BJ (cell line): ENCODE measurements around the gene OBSL1. TPM values are rescaled to one million over a fixed set of nuclear protein-coding genes. Genes with fewer than 3 reads are reported as not detected.

ENCODE experiments used
- CTCF ChIA-PET: fragments of 350-600 bp; formaldehyde crosslinking; extraction: SDS; loops from one replicate; lab custom pipeline; 2021; ENCODE audit warnings: antibody characterized with exemption, inconsistent platforms; lab: Yijun Ruan, JAX
- POLR2A ChIA-PET: fragments of 300-600 bp; sonication (Branson Sonifier 250); formaldehyde crosslinking; extraction: SDS; loops from one replicate; lab custom pipeline; 2021; ENCODE audit warnings: antibody characterized with exemption; lab: Charles Lee
- DNase-seq: peaks from one replicate; pipeline ENCODE4 v3.0.0-alpha.2; 2011; ENCODE audit warnings: low read depth
- H3K27me3 ChIP-seq: 2 replicates; pipeline ENCODE4 v1.6.0; 2011; ENCODE audit warnings: low read length; ENCODE audit not compliant: control insufficient read depth, insufficient read depth
- H3K36me3 ChIP-seq: 2 replicates; pipeline ENCODE4 v1.5.1; 2011; ENCODE audit warnings: low read length; ENCODE audit not compliant: control insufficient read depth, insufficient read depth
- H3K4me3 ChIP-seq: 2 replicates; pipeline ENCODE4 v1.5.1; 2011; ENCODE audit warnings: low read depth, mild to moderate bottlenecking, control low read depth, low read length
- polyA plus RNA-seq: library from polyadenylated mRNA; depleted of rRNA; stranded (reverse); fragments of >200 nt; gene quantifications from 2 replicates; pipeline ENCODE4 v1.2.3, GENCODE V29; 2011
- TF ChIP-seq, protein P1 (sequence below): IDR thresholded peaks from 2 replicates; pipeline ENCODE4 v1.5.1; 2011; ENCODE audit warnings: low read depth, mild to moderate bottlenecking, control low read depth, inconsistent platforms, low read length, moderate library complexity; ENCODE audit not compliant: insufficient read depth

OBSL1 gene
- polyA plus RNA-seq, 1 experiment: 75.9 TPM

DNA sequence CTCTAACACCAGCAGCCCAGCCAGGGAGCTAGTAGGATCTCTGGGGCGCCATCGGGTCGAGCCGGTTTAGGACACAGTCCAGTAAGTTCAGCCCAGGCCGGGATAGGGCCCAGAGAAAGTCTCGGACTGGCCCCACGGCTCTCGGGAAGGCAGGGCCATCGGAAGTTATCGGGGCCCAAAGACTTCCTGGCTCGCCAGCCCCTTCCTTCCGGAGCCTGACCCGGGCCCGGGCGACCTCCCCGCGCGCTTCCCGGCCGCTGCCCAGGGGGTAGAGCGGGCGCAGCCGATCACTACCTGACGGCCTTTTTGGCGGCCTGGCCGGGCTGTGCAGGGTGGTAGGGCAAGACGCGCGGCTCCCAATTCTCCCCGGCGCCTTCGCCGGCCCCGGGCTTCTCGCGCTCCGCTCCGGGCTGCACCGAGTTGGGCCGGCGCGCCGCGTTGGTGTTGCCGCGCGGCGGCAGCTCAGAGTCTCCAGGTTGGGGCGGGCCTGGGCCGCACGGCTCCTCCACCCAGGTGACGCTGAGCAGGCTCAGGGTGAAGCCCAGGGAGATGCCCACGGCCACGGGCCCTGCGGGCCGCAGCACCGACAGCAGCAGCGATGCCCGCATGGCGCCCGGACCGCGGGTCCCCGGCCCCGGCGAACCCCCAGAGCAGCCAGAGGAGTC, 28.3 kb downstream of the OBSL1 start:
- Histone ChIP-seq H3K4me3 (peak overlapping the region; percentile 84), H3K36me3 (peaks cover 28% of the 10 kb centered on the region), H3K27me3 (no peaks in the 10 kb centered on the region)
- POLR2A ChIA-PET: interaction anchor here (0.5 to 0.6 kb wide), 2 partner anchors 21 to 146 kb away, joined by 3 to 4 read pairs; no protein-coding TSS in a partner anchor
- CTCF ChIA-PET: interaction anchor here (0.8 to 35.2 kb wide), 13 partner anchors 9 to 156 kb away, joined by 3 to 872 read pairs (median 5); partner anchors contain the start of genes ASIC4, DNPEP, GMPPA and OBSL1
- TF ChIP-seq, protein P1, sequence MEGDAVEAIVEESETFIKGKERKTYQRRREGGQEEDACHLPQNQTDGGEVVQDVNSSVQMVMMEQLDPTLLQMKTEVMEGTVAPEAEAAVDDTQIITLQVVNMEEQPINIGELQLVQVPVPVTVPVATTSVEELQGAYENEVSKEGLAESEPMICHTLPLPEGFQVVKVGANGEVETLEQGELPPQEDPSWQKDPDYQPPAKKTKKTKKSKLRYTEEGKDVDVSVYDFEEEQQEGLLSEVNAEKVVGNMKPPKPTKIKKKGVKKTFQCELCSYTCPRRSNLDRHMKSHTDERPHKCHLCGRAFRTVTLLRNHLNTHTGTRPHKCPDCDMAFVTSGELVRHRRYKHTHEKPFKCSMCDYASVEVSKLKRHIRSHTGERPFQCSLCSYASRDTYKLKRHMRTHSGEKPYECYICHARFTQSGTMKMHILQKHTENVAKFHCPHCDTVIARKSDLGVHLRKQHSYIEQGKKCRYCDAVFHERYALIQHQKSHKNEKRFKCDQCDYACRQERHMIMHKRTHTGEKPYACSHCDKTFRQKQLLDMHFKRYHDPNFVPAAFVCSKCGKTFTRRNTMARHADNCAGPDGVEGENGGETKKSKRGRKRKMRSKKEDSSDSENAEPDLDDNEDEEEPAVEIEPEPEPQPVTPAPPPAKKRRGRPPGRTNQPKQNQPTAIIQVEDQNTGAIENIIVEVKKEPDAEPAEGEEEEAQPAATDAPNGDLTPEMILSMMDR: no peak
- DNase-seq: no peak

DNA sequence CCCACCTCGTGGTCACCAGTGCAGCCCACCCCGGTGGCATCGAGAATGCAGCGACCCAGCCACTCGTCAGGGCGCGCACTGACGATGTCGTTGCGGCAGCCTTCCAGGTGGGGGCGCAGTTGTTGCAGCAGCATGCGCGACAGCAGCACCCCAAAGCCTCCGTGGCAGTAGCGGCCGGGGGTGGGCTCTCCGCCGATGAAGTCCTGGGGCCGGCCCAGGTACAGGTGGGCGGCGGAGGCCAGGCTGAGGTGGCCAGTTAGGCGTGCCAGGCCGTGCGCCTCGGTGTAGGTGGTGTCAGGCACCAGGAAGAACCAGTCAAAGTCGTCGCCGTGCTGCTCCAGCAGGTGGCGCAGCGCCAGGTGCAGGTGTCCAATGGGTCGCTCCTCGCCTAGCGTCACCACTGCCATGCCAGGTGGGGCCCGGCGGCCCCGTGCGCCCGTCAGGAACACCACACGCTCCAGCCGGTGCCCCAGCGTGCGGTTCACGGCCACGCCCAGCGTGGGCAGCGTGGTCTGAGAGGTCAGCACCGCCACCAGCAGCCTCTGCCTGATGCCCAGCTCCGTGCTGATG, 29.6 kb downstream of the OBSL1 start:
- Histone ChIP-seq H3K27me3 (no peaks in the 10 kb centered on the region), H3K4me3 (no peak overlapping the region), H3K36me3 (peaks cover 28% of the 10 kb centered on the region)
- DNase-seq: no peak
- ChIA-PET POLR2A (no interaction called here), CTCF (interaction anchor here (0.6 to 35.2 kb wide), 28 partner anchors 10 to 193 kb away, joined by 3 to 872 read pairs (median 4); partner anchors contain the start of genes ASIC4, DNPEP, GMPPA and OBSL1)
- TF ChIP-seq, protein P1: peak; percentile 82

DNA sequence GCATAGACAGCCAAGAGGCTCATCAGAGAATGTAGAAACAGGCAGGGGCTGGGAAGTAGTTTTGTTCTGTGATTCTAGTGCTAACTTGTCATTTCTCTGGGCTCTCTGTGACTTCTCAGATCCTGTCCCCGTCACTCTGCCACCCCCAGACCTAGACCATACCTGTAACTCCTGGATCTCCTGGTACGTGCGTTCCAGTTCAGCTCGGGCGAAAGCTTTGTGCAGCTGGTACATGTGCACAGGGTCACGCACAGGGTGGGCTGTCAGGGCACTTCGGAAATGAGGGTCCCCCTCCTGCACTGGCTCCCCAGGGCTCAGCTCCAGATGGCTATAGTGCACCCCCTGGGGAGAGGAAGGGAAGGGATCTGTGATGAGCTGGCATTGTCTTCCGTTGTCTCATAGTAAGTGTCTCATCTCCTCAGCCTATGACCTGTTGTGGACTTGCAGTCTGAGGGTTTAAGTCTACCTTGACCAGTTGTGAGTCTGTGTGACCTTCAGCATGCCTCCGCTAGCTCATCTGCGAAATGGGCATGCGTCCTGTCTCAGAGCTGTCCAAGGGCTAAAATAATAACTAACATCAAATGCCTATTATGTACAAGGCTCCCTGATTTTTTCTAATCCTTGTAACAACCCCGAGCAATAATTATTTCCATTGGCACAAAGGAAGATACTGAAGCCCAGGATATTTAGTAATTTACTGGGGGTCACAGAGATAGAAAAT, 30.4 kb downstream of the OBSL1 start:
- H3K27me3 ChIP-seq: no peaks in the 10 kb centered on the region
- ChIA-PET POLR2A (no interaction called here), CTCF (interaction anchor here (0.8 to 35.2 kb wide), 19 partner anchors 18 to 163 kb away, joined by 3 to 872 read pairs (median 4); partner anchors contain the start of genes ASIC4, DNPEP and GMPPA)
- H3K36me3 ChIP-seq: peaks cover 28% of the 10 kb centered on the region
- DNase-seq: no peak
- TF ChIP-seq, protein P1: no peak
- no peak overlapping the region for H3K4me3 ChIP-seq

GRCh38 chr2:219539926-219540678, 31.2 kb downstream of the OBSL1 start:
- TF ChIP-seq, protein P1: no peak
- Histone ChIP-seq H3K36me3 (peaks cover 28% of the 10 kb centered on the region), H3K27me3 (no peaks in the 10 kb centered on the region), H3K4me3 (no peak overlapping the region)
- DNase-seq: no peak
- POLR2A ChIA-PET: no interaction called here
- CTCF ChIA-PET: interaction anchor here (0.7 to 35.2 kb wide), 10 partner anchors 11 to 150 kb away, joined by 3 to 872 read pairs (median 10); partner anchors contain the start of genes ASIC4 and GMPPA
